Measurements from ENCODE around the gene MSRB3. TPM values are rescaled to one million over a fixed set of nuclear protein-coding genes. Genes with fewer than 3 reads are reported as not detected.

MSRB3 gene
- polyA plus RNA-seq, 1 of the 3 experiments (the other 2 are of a cell fraction) = 24.3 TPM

- Histone ChIP-seq H3F3A (replicated peaks; ENCODE audit: insufficient read depth) (no peaks in the 10 kb centered on the region), H3K9me2 (no peaks in the 10 kb centered on the region), H2AFZ (ENCODE audit: low read depth) (no peak overlapping the region), H3K9ac (no peak overlapping the region), H3K36me3 (replicated peaks in 1 of 2; ENCODE audit: control insufficient read depth in 1 of 2, insufficient read depth in 2 of 2, low read length in 1 of 2) (peaks cover 0 to 13% of the 10 kb centered on the region in 2 experiments), H3K79me2 (ENCODE audit: insufficient read depth) (peaks cover 100% of the 10 kb centered on the region), H3K4me2 (no peak overlapping the region), H3K27ac (ENCODE audit: low read depth in 2 of 2, low read length in 1 of 2) (no peak overlapping the region), H3K4me3 (ENCODE audit: low read depth in 2 of 2, low read length in 1 of 2) (no peak overlapping the region), H4K20me1 (ENCODE audit: insufficient read depth) (peaks cover 51% of the 10 kb centered on the region), H3K4me1 (ENCODE audit: control insufficient read depth in 1 of 2, insufficient read depth in 2 of 2, low read depth in 1 of 2, low read length in 1 of 2) (no peaks in the 10 kb centered on the region), H3K27me3 (ENCODE audit: insufficient read depth) (no peaks in the 10 kb centered on the region), H3K9me3 (no peaks in the 10 kb centered on the region)
- DNase-seq = no peak
- POLR2A ChIA-PET = no interaction called here
- TF ChIP-seq EP300 (IDR thresholded peaks at IDR 0.05; ENCODE audit: borderline replicate concordance in 1 of 2, low read depth in 1 of 2, low read length in 1 of 2) (no peak), FOXM1 (IDR thresholded peaks at IDR 0.05; ENCODE audit: low read depth) (no peak), POLR2AphosphoS5 (IDR thresholded peaks at IDR 0.05; ENCODE audit: low read depth, low read length) (no peak), PBX3 (IDR thresholded peaks at IDR 0.05) (no peak), MEF2A (IDR thresholded peaks at IDR 0.05; ENCODE audit: borderline replicate concordance, low read depth) (no peak), FOXJ3 (CRISPR knock-in tag; IDR thresholded peaks at IDR 0.05) (no peak), TCF12 (IDR thresholded peaks at IDR 0.05) (no peak), CTCF (IDR thresholded peaks at IDR 0.05) (no peak), RFX5 (IDR thresholded peaks at IDR 0.05; ENCODE audit: low read length) (no peak), JUND (IDR thresholded peaks at IDR 0.05) (no peak), RXRA (IDR thresholded peaks at IDR 0.05; ENCODE audit: borderline replicate concordance, low read depth) (no peak), RCOR1 (IDR thresholded peaks at IDR 0.05; ENCODE audit: low read length) (no peak)
- CTCF ChIA-PET = no interaction called here
- WGBS (ENCODE audit: low lambda C conversion rate) = 63% methylated on average over 2 of the region's 2 CpGs
These were observed 8.9 kb downstream of the MSRB3 start for GRCh38 chr12:65287426-65287825.

- no peak for TF ChIP-seq USF2 (IDR thresholded peaks at IDR 0.05; ENCODE audit: borderline replicate concordance, low read depth, low read length)
- no peak for TF ChIP-seq PBX3 (IDR thresholded peaks at IDR 0.05)
- no peak for TF ChIP-seq MXI1 (IDR thresholded peaks at IDR 0.05; ENCODE audit: low read depth, low read length)
- TF ChIP-seq TEAD4 (IDR thresholded peaks at IDR 0.05; ENCODE audit: borderline replicate concordance, insufficient read depth) = no peak
- TF ChIP-seq ELF1 (IDR thresholded peaks at IDR 0.05) = no peak
- TF ChIP-seq TAF1 (IDR thresholded peaks at IDR 0.05; ENCODE audit: borderline replicate concordance, low read depth, low read length) = no peak
- no peak for TF ChIP-seq CHD2 (IDR thresholded peaks at IDR 0.05; ENCODE audit: low read length, partially characterized antibody)
- TF ChIP-seq RXRA (IDR thresholded peaks at IDR 0.05; ENCODE audit: borderline replicate concordance, low read depth) = no peak
- no peak for TF ChIP-seq TCF12 (IDR thresholded peaks at IDR 0.05)
- TF ChIP-seq REST (IDR thresholded peaks at IDR 0.05; ENCODE audit: low read depth, low read length) = no peak
- Histone ChIP-seq H3K9me2 (no peaks in the 10 kb centered on the region), H3K4me1 (ENCODE audit: control insufficient read depth in 1 of 2, insufficient read depth in 2 of 2, low read depth in 1 of 2, low read length in 1 of 2) (no peaks in the 10 kb centered on the region), H3K79me2 (ENCODE audit: insufficient read depth) (peaks cover 99% of the 10 kb centered on the region), H3F3A (replicated peaks; ENCODE audit: insufficient read depth) (no peaks in the 10 kb centered on the region), H3K27ac (ENCODE audit: low read depth in 2 of 2, low read length in 1 of 2) (no peak overlapping the region), H2AFZ (ENCODE audit: low read depth) (no peak overlapping the region), H3K27me3 (ENCODE audit: insufficient read depth) (no peaks in the 10 kb centered on the region), H3K4me3 (ENCODE audit: low read depth in 2 of 2, low read length in 1 of 2) (no peak overlapping the region), H3K9me3 (no peaks in the 10 kb centered on the region), H3K36me3 (replicated peaks in 1 of 2; ENCODE audit: control insufficient read depth in 1 of 2, insufficient read depth in 2 of 2, low read length in 1 of 2) (peaks cover 0 to 14% of the 10 kb centered on the region in 2 experiments), H3K4me2 (no peak overlapping the region), H3K9ac (no peak overlapping the region), H4K20me1 (ENCODE audit: insufficient read depth) (peaks cover 16% of the 10 kb centered on the region; the same call in 1 of the 2 replicates)
- CTCF ChIA-PET = interaction anchor here (1.0 to 2.4 kb wide), 2 partner anchors 9 to 14 kb away, joined by 3 to 8 read pairs; no protein-coding TSS in a partner anchor
- DNase-seq = no peak
- WGBS (ENCODE audit: low lambda C conversion rate) = 60% methylated on average over 2 of the region's 2 CpGs
- POLR2A ChIA-PET = no interaction called here
These were observed 13.8 kb downstream of the MSRB3 start for GRCh38 chr12:65292241-65292640.
